Measurements from ENCODE around the gene ADAM10. TPM values are rescaled to one million over a fixed set of nuclear protein-coding genes. Genes with fewer than 3 reads are reported as not detected.

ADAM10 gene
- total RNA-seq, 1 experiment from 2014 or later, result 73.1 TPM

- no peak for DNase-seq
Measured at GRCh38 chr15:58566029-58566428, 183.5 kb downstream of the ADAM10 start.

GRCh38 chr15:58565619-58566018, 183.9 kb downstream of the ADAM10 start:
- no peaks in the 10 kb centered on the region for H3K36me3 ChIP-seq (replicated peaks; ENCODE audit: control insufficient read depth, insufficient read depth, low read length)
- DNase-seq, result no peak

More at GRCh38 chr15:58566029-58566428, 183.5 kb downstream of the ADAM10 start:
- Histone ChIP-seq H3K27me3 (ENCODE audit: control insufficient read depth, insufficient read depth, low read length) (no peaks in the 10 kb centered on the region), H3K36me3 (replicated peaks; ENCODE audit: control insufficient read depth, insufficient read depth, low read length) (no peaks in the 10 kb centered on the region), H3K4me3 (ENCODE audit: insufficient read depth, low read depth, low read length) (no peak overlapping the region)

GRCh38 chr15:58564981-58565380, 184.5 kb downstream of the ADAM10 start:
- Histone ChIP-seq H3K36me3 (replicated peaks; ENCODE audit: control insufficient read depth, insufficient read depth, low read length) (no peaks in the 10 kb centered on the region), H3K27me3 (ENCODE audit: control insufficient read depth, insufficient read depth, low read length) (no peaks in the 10 kb centered on the region), H3K4me3 (ENCODE audit: insufficient read depth, low read depth, low read length) (no peak overlapping the region)
- no peak for DNase-seq

More at GRCh38 chr15:58565619-58566018, 183.9 kb downstream of the ADAM10 start:
- Histone ChIP-seq H3K27me3 (ENCODE audit: control insufficient read depth, insufficient read depth, low read length) (no peaks in the 10 kb centered on the region), H3K4me3 (ENCODE audit: insufficient read depth, low read depth, low read length) (no peak overlapping the region)

- Histone ChIP-seq H3K36me3 (replicated peaks; ENCODE audit: control insufficient read depth, insufficient read depth, low read length) (no peaks in the 10 kb centered on the region), H3K27me3 (ENCODE audit: control insufficient read depth, insufficient read depth, low read length) (no peaks in the 10 kb centered on the region), H3K4me3 (ENCODE audit: insufficient read depth, low read depth, low read length) (no peak overlapping the region)
- no peak for DNase-seq
Measured at GRCh38 chr15:58562135-58562534, 187.4 kb downstream of the ADAM10 start.

GRCh38 chr15:58561321-58561720, 188.2 kb downstream of the ADAM10 start:
- no peak overlapping the region for H3K4me3 ChIP-seq (ENCODE audit: insufficient read depth, low read depth, low read length)
- H3K27me3 ChIP-seq (ENCODE audit: control insufficient read depth, insufficient read depth, low read length), result no peaks in the 10 kb centered on the region
- H3K36me3 ChIP-seq (replicated peaks; ENCODE audit: control insufficient read depth, insufficient read depth, low read length), result no peaks in the 10 kb centered on the region
- DNase-seq, result no peak

GRCh38 chr15:58559904-58560588, 189.5 kb downstream of the ADAM10 start:
- Histone ChIP-seq H3K36me3 (replicated peaks; ENCODE audit: control insufficient read depth, insufficient read depth, low read length) (no peaks in the 10 kb centered on the region), H3K27me3 (ENCODE audit: control insufficient read depth, insufficient read depth, low read length) (no peaks in the 10 kb centered on the region), H3K4me3 (ENCODE audit: insufficient read depth, low read depth, low read length) (no peak overlapping the region)
- no peak for DNase-seq

- DNase-seq, result no peak
- Histone ChIP-seq H3K27me3 (ENCODE audit: control insufficient read depth, insufficient read depth, low read length) (no peaks in the 10 kb centered on the region), H3K36me3 (replicated peaks; ENCODE audit: control insufficient read depth, insufficient read depth, low read length) (no peaks in the 10 kb centered on the region), H3K4me3 (ENCODE audit: insufficient read depth, low read depth, low read length) (no peak overlapping the region)
Measured at GRCh38 chr15:58558777-58559176, 190.7 kb downstream of the ADAM10 start.

GRCh38 chr15:58556541-58556940, 193.0 kb downstream of the ADAM10 start:
- Histone ChIP-seq H3K4me3 (ENCODE audit: insufficient read depth, low read depth, low read length) (no peak overlapping the region), H3K27me3 (ENCODE audit: control insufficient read depth, insufficient read depth, low read length) (no peaks in the 10 kb centered on the region), H3K36me3 (replicated peaks; ENCODE audit: control insufficient read depth, insufficient read depth, low read length) (no peaks in the 10 kb centered on the region)
- no peak for DNase-seq

- DNase-seq, result no peak
- no peak overlapping the region for H3K4me3 ChIP-seq (ENCODE audit: insufficient read depth, low read depth, low read length)
- H3K36me3 ChIP-seq (replicated peaks; ENCODE audit: control insufficient read depth, insufficient read depth, low read length), result no peaks in the 10 kb centered on the region
- H3K27me3 ChIP-seq (ENCODE audit: control insufficient read depth, insufficient read depth, low read length), result no peaks in the 10 kb centered on the region
Measured at GRCh38 chr15:58556028-58556361, 193.5 kb downstream of the ADAM10 start.

GRCh38 chr15:58555162-58556027, 194.1 kb downstream of the ADAM10 start:
- Histone ChIP-seq H3K36me3 (replicated peaks; ENCODE audit: control insufficient read depth, insufficient read depth, low read length) (no peaks in the 10 kb centered on the region), H3K27me3 (ENCODE audit: control insufficient read depth, insufficient read depth, low read length) (no peaks in the 10 kb centered on the region), H3K4me3 (ENCODE audit: insufficient read depth, low read depth, low read length) (no peak overlapping the region)
- no peak for DNase-seq

GRCh38 chr15:58554758-58555157, 194.7 kb downstream of the ADAM10 start:
- DNase-seq, result no peak
- Histone ChIP-seq H3K36me3 (replicated peaks; ENCODE audit: control insufficient read depth, insufficient read depth, low read length) (no peaks in the 10 kb centered on the region), H3K27me3 (ENCODE audit: control insufficient read depth, insufficient read depth, low read length) (no peaks in the 10 kb centered on the region), H3K4me3 (ENCODE audit: insufficient read depth, low read depth, low read length) (no peak overlapping the region)

- Histone ChIP-seq H3K36me3 (replicated peaks; ENCODE audit: control insufficient read depth, insufficient read depth, low read length) (no peaks in the 10 kb centered on the region), H3K27me3 (ENCODE audit: control insufficient read depth, insufficient read depth, low read length) (no peaks in the 10 kb centered on the region), H3K4me3 (ENCODE audit: insufficient read depth, low read depth, low read length) (no peak overlapping the region)
- DNase-seq, result no peak
Measured at GRCh38 chr15:58553365-58553918, 196.1 kb downstream of the ADAM10 start.

GRCh38 chr15:58552505-58553364, 196.8 kb downstream of the ADAM10 start:
- no peak for DNase-seq
- no peaks in the 10 kb centered on the region for H3K36me3 ChIP-seq (replicated peaks; ENCODE audit: control insufficient read depth, insufficient read depth, low read length)
- H3K27me3 ChIP-seq (ENCODE audit: control insufficient read depth, insufficient read depth, low read length), result no peaks in the 10 kb centered on the region
- H3K4me3 ChIP-seq (ENCODE audit: insufficient read depth, low read depth, low read length), result no peak overlapping the region

GRCh38 chr15:58551764-58552504, 197.6 kb downstream of the ADAM10 start:
- H3K36me3 ChIP-seq (replicated peaks; ENCODE audit: control insufficient read depth, insufficient read depth, low read length), result no peaks in the 10 kb centered on the region
- H3K4me3 ChIP-seq (ENCODE audit: insufficient read depth, low read depth, low read length), result no peak overlapping the region
- peak; percentile 60 for DNase-seq
- H3K27me3 ChIP-seq (ENCODE audit: control insufficient read depth, insufficient read depth, low read length), result no peaks in the 10 kb centered on the region

All from H7 (cell line).